Ovary (tissue), 9 donors: ENCODE data around the gene GRID1. TPM values are rescaled to one million over a fixed set of nuclear protein-coding genes. Genes with fewer than 3 reads are reported as not detected.

Experiments used
- DNase-seq, 5 donors: peaks; one replicate each; pipeline ENCODE4 v3.0.0-alpha.2; 2019 to 2020
- H3K27ac ChIP-seq, 2 donors: fragments of 200-600 bp; one replicate each; pipeline versions ENCODE4 v1.5.1 to v1.8.0; 2019 to 2022
- H3K27me3 ChIP-seq: fragments of 200-600 bp; one replicate; pipeline ENCODE4 v1.8.0; 2022
- H3K36me3 ChIP-seq: fragments of 200-600 bp; sonication (generic); one replicate; pipeline ENCODE4 v1.5.1; 2019
- H3K4me1 ChIP-seq: one replicate; pipeline ENCODE4 v1.8.1; 2013; ENCODE audit warnings: mild to moderate bottlenecking, moderate library complexity; ENCODE audit not compliant: insufficient read depth
- H3K4me3 ChIP-seq: fragments of 200-600 bp; sonication (generic); one replicate; pipeline ENCODE4 v1.5.1; 2017
- H3K9me3 ChIP-seq, 2 donors: fragments of 200-600 bp in 1 of 2; sonication (generic) in 1 of 2; one replicate each; pipeline versions ENCODE4 v1.5.1 to v1.8.1; 2013 to 2019; ENCODE audit warnings: mild to moderate bottlenecking in 1 of 2, moderate library complexity in 1 of 2
- EP300 ChIP-seq: sonication (generic); formaldehyde crosslinking; IDR thresholded peaks from one replicate; pipeline ENCODE4 v1.6.1; 2017; ENCODE audit warnings: antibody characterized with exemption
- POLR2A ChIP-seq: fragments of 450-650 bp; IDR thresholded peaks from one replicate; pipeline ENCODE4 v1.6.1; 2017; ENCODE audit warnings: antibody characterized with exemption, mild to moderate bottlenecking, moderate library complexity
- WGBS, 3 donors: extraction: QIAGEN DNeasy Blood & Tissue Kit in 1 of 3; methylation state at CpG; one replicate each; pipeline versions ENCODE4 v1.1.5 to v1.1.7; 2013 to 2017; 5-methylcytosine and 5-hydroxymethylcytosine counted together
- intact Hi-C, 4 donors: fragments of 100-400 bp; cut with DNase I; formaldehyde crosslinking; loops; one replicate each; pipeline versions ENCODE4 v1.11.0 to v1.15.1; 2022 to 2023
- polyA plus RNA-seq, 2 donors: library from polyadenylated mRNA; stranded (reverse); fragments of 200-250 nt in 1 of 2; fragments of 350-450 nt in 1 of 2; fragmentation: Illumina TruSeq in 1 of 2; extraction: RNeasy Lipid Tissue Mini Kit (QIAGEN cat#74804) in 1 of 2; gene quantifications; one replicate each; pipeline ENCODE4 v1.2.3, GENCODE V29; 2013 to 2014
- total RNA-seq, 7 donors: library from RNA; depleted of rRNA in 2 of 7; stranded (reverse); fragments of >200 nt in 2 of 7; fragmentation: NEBNext Ultra II Directional in 3 of 7; extraction: Animal tissue kit (Norgen Biotek cat#: 25700) in 3 of 7; gene quantifications; one replicate each; pipeline versions ENCODE4 v1.1.0 to v1.2.4, GENCODE V29; 2016 to 2023
- TF ChIP-seq, protein P1 (sequence below), 3 donors: fragments of 450-650 bp in 2 of 3; fragments of 200-600 bp in 1 of 3; IDR thresholded peaks; one replicate each; pipeline versions ENCODE4 v1.5.1 to v1.8.0; 2016 to 2022; ENCODE audit warnings: antibody characterized with exemption in 3 of 3, mild to moderate bottlenecking in 1 of 3
- donor health status: DM: no; HTN: no; CAD: no; lungs with moderate emphysema.
- donor health status: DM: no; HTN: no; CAD: no.
- donor health status: Bipolar disorder and iron deficiency.
- donor health status: DM: yes; HTN: yes; CAD: no.
- donor health status: DM: no; HTN: no; CAD: no.
- donor health status: DM: yes; HTN: yes; CAD: no.

Gene GRID1
- total and polyA plus RNA-seq, 9 donors, result 0.57 to 6.2 (median 1.8) TPM

- Histone ChIP-seq H3K27ac (no peak overlapping the region), H3K4me3 (no peak overlapping the region), H3K9me3 (no peaks in the 10 kb centered on the region), H3K4me1 (peaks cover 10% of the 10 kb centered on the region), H3K27me3 (no peaks in the 10 kb centered on the region), H3K36me3 (no peaks in the 10 kb centered on the region)
- 63 to 67% (median 65%) methylated on average over 6 of the region's 6 CpGs for WGBS, 3 donors
- TF ChIP-seq EP300, result no peak
- TF ChIP-seq, protein P1, sequence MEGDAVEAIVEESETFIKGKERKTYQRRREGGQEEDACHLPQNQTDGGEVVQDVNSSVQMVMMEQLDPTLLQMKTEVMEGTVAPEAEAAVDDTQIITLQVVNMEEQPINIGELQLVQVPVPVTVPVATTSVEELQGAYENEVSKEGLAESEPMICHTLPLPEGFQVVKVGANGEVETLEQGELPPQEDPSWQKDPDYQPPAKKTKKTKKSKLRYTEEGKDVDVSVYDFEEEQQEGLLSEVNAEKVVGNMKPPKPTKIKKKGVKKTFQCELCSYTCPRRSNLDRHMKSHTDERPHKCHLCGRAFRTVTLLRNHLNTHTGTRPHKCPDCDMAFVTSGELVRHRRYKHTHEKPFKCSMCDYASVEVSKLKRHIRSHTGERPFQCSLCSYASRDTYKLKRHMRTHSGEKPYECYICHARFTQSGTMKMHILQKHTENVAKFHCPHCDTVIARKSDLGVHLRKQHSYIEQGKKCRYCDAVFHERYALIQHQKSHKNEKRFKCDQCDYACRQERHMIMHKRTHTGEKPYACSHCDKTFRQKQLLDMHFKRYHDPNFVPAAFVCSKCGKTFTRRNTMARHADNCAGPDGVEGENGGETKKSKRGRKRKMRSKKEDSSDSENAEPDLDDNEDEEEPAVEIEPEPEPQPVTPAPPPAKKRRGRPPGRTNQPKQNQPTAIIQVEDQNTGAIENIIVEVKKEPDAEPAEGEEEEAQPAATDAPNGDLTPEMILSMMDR (IDR thresholded peaks at IDR 0.05), result no peak
- TF ChIP-seq POLR2A, result no peak
- no peak for DNase-seq
- intact Hi-C loops, result loop anchor here in 2 of 4 donors (5.0 to 10.0 kb wide), 2 partner anchors 182 to 184 kb away; no protein-coding TSS in a partner anchor
Measured at GRCh38 chr10:86403183-86403797, 36.7 kb upstream of the GRID1 start.

GRCh38 chr10:86402283-86402941 lies 35.8 kb upstream of the GRID1 start:
- Histone ChIP-seq H3K27ac (no peak overlapping the region), H3K9me3 (no peaks in the 10 kb centered on the region), H3K27me3 (no peaks in the 10 kb centered on the region), H3K36me3 (no peaks in the 10 kb centered on the region), H3K4me3 (no peak overlapping the region), H3K4me1 (peaks cover 10% of the 10 kb centered on the region)
- TF ChIP-seq EP300 (no peak), POLR2A (no peak)
- DNase-seq, result no peak
- intact Hi-C loops, result loop anchor here in 2 of 4 donors (5.0 to 10.0 kb wide), 2 partner anchors 182 to 185 kb away; no protein-coding TSS in a partner anchor
- 7 to 11% (median 10%) methylated on average over 18 of the region's 18 CpGs for WGBS, 3 donors

- DNase-seq, result peak in 4 of 5 donors; percentile 13 to 40 (median 26)
- 5 to 7% (median 6%) methylated on average over 25 to 27 of the region's 27 CpGs for WGBS, 3 donors
Measured at GRCh38 chr10:86401588-86402282, 35.1 kb upstream of the GRID1 start.

GRCh38 chr10:86400705-86401587 lies 34.4 kb upstream of the GRID1 start:
- peak overlapping the region; percentile 63 for H3K4me3 ChIP-seq
- no peaks in the 10 kb centered on the region for H3K36me3 ChIP-seq
- WGBS, 3 donors, result 0 to 1% (median 1%) methylated on average over 76 of the region's 76 CpGs
- intact Hi-C loops, result loop anchor here in 2 of 4 donors (5.0 to 10.0 kb wide), 2 partner anchors 184 to 186 kb away; no protein-coding TSS in a partner anchor
- H3K27ac ChIP-seq, result peak overlapping the region; percentile 35 to 53
- no peaks in the 10 kb centered on the region for H3K27me3 ChIP-seq
- peaks cover 10% of the 10 kb centered on the region for H3K4me1 ChIP-seq
- TF ChIP-seq EP300 (no peak), POLR2A (no peak)
- TF ChIP-seq, protein P1 (IDR thresholded peaks at IDR 0.05), result no peak
- H3K9me3 ChIP-seq, result no peaks in the 10 kb centered on the region
- peak; percentile 17 to 57 (median 42) for DNase-seq

More at GRCh38 chr10:86401588-86402282, 35.1 kb upstream of the GRID1 start:
- Histone ChIP-seq H3K27me3 (no peaks in the 10 kb centered on the region), H3K4me1 (peaks cover 10% of the 10 kb centered on the region), H3K9me3 (no peaks in the 10 kb centered on the region), H3K27ac (peak overlapping the region in 1 of 2 donors; percentile 35), H3K36me3 (no peaks in the 10 kb centered on the region), H3K4me3 (peak overlapping the region; percentile 63)
- no peak for TF ChIP-seq POLR2A
- TF ChIP-seq, protein P1 (IDR thresholded peaks at IDR 0.05), result no peak
- TF ChIP-seq EP300, result no peak
- intact Hi-C loops, result loop anchor here in 2 of 4 donors (5.0 to 10.0 kb wide), 2 partner anchors 183 to 186 kb away; no protein-coding TSS in a partner anchor
